Left colon (tissue), 2 donors: ENCODE measurements around the gene PLXNB3. TPM values are rescaled to one million over a fixed set of nuclear protein-coding genes. Genes with fewer than 3 reads are reported as not detected.
A peak's percentile ranks its signal among the peaks of the same experiment; 100 is the strongest.

Experiments
- ATAC-seq: fragments of 200-7000 bp; cut with Tn5 transposase; one replicate; pipeline ENCODE4 v1.9.1; 2020; ENCODE audit warnings: mild to moderate bottlenecking, moderate library complexity
- DNase-seq, 2 donors: peaks; one replicate each; pipeline ENCODE4 v3.0.0-alpha.2; 2020
- intact Hi-C, 2 donors: fragments of 100-400 bp; cut with DNase I in 1 of 2; cut with micrococcal nuclease in 1 of 2; formaldehyde crosslinking; loops; one replicate each; pipeline versions ENCODE4 v1.11.2 to v1.14.0; 2022; cut with DNase I, micrococcal nuclease
- total RNA-seq, 2 donors: library from RNA; stranded (reverse); fragmentation: NEBNext Ultra II Directional; extraction: Animal tissue kit (Norgen Biotek cat#: 25700); gene quantifications; one replicate each; pipeline ENCODE4 v1.2.1, GENCODE V29; 2021
- donor health status: DM: no; HTN: no; CAD: no.
- donor health status: DM: yes; HTN: yes; CAD: no.

PLXNB3 gene
- total RNA-seq, 2 donors from 2014 or later, result 1.0 to 5.4 TPM

DNA sequence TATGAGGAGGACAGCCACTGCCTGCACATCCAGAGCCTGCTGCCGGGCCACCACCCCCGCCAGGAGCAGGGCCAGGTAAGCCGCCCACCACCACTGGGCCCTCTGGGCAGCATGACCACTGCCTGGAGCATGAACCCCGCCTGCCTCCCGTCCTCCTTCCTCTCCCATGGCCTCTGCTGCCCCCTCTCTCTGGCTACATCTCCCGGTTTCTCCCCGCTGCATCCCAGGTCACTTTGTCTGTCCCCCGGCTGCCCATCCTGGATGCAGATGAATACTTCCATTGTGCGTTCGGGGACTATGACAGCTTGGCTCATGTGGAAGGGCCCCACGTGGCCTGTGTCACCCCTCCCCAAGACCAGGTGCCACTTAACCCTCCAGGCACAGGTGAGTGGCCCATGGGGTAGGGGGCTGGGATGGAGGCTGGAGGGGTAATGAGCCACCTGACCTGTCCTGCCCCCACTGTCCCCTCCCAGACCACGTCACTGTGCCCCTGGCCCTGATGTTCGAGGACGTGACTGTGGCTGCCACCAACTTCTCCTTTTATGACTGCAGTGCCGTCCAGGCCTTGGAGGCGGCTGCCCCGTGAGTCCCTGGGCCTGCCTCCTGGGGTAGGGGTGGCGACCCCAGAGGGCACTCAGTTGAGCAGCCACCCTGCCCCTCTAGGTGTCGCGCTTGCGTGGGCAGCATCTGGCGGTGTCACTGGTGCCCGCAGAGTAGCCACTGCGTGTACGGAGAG, 6.0 kb downstream of the PLXNB3 start:
- DNase-seq (peak in 1 of 2 donors; percentile 3), ATAC-seq (no peak)
- intact Hi-C loops, result no loop called here

DNA sequence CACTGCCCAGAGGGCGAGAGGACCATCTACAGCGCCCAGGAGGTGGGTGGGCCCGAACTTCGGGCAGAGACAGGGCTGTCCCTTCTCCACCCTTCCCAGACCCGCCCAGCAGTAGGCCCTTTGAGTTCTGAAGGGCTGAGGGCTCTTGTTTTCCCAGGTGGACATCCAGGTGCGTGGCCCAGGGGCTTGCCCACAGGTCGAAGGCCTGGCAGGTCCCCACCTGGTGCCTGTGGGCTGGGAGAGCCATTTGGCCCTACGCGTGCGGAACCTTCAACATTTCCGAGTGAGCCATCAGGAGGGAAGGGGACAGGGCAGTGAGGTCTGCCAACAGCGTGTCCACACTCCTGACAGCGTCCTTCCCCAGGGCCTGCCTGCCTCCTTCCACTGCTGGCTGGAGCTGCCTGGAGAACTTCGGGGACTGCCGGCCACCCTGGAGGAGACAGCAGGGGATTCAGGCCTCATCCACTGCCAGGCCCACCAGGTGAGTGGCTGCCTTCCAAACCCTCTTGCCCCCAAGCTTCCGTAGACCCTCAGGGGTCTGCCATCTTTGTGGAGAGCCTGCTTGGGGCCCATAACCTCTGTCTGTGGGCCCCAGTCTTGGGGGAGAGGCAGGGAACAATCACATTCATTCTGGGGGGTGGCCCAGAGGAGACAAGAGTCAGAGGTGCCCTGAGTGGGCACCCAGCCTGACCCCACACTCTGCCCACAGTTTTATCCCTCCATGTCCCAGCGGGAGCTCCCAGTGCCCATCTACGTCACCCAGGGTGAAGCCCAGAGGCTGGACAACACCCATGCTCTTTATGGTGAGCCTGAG, 6.8 kb downstream of the PLXNB3 start:
- DNase-seq (peak; percentile 3 to 13), ATAC-seq (no peak)
- intact Hi-C loops, result no loop called here

DNA sequence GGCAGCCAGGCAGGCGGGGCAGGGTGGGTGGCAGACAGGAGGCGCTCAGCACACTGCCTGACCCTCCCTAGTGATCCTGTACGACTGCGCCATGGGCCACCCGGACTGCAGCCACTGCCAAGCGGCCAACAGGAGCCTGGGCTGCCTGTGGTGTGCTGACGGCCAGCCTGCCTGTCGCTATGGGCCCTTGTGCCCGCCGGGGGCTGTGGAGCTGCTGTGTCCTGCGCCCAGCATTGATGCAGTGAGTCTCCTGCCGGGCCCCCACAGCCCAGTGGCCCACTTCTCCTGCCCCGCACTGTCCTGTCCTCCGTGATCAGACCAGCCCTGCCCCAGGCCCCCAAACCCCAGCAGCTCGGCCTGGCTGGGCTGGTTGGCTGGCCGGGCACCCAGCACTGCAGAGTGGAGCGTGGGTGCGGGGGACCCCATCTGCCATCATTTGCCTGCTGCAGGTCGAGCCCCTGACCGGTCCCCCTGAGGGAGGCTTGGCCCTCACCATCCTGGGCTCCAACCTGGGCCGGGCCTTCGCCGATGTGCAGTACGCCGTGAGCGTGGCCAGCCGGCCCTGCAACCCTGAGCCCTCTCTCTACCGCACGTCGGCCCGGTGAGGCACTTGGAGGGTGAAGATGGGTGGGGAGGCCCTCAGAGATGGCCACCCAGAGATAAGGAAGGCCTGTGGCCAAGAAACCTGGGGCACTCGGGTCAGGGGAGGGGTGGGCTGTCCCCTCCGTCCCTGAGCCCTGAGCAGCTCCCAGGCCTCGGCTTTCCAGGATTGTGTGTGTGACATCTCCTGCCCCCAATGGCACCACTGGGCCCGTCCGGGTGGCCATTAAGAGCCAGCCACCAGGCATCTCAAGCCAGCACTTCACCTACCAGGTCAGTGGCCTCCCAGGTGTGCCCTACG, 7.6 kb downstream of the PLXNB3 start:
- intact Hi-C loops, result no loop called here

DNA sequence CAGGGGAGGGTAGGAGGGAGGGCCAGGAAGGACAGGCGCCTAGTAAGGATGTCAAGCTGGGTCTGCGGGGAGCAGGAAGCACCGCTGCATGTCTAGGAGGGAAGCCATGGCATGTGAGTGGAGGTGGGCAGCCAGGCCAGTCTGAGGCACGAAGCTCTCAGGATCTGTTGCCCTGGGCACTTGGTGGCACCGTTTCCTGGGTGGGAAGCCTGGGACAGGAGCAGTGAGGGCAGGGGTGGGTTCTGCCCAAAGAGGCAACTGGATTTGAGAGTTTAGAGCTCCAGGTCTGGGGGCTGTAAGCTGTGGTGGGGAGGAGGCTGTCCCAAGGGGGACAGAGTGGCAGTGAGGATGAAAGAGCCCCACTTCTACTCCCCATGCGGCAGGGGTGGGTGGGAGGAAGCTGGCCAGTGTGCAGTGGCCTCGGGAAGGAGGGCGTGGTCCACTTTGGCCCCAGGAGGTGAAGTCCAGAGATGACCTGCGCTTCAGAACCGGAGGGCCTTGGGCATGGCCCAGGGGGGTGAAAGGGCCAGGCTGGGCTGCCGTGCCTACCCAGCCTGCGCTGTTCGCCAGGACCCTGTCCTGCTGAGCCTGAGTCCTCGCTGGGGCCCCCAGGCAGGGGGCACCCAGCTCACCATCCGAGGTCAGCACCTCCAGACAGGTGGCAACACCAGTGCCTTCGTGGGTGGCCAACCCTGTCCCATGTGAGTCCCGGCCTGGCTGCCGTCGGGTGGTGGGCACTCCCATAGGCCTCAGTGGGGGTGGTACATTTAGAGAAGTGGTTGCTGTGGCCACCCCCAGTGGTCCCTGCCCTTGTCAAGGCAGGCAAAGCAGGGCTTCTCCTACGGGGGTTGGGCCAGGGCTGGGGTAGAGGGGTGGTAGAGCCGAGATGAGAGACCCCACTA, 8.5 kb downstream of the PLXNB3 start:
- intact Hi-C loops, result no loop called here
- DNase-seq, result peak in 1 of 2 donors; percentile 16
- no peak for ATAC-seq

More for the DNA sequence above, 7.6 kb downstream of the PLXNB3 start:
- peak; percentile 3 to 17 for DNase-seq
- no peak for ATAC-seq

DNA sequence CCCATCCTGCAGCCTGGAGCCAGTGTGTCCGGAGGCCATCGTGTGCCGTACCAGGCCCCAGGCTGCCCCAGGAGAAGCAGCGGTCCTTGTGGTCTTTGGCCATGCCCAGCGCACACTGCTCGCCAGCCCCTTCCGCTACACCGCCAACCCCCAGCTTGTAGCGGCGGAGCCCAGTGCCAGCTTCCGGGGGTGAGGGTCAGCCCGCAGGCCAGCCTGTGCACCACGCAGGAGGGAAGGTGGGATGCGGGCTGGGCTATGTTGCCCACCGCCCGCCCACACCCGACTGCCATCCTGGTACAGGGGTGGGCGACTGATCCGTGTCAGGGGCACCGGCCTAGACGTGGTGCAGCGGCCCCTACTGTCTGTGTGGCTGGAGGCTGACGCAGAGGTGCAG, 9.2 kb downstream of the PLXNB3 start:
- intact Hi-C loops, result no loop called here
- DNase-seq (peak in 1 of 2 donors; percentile 19), ATAC-seq (no peak)

DNA sequence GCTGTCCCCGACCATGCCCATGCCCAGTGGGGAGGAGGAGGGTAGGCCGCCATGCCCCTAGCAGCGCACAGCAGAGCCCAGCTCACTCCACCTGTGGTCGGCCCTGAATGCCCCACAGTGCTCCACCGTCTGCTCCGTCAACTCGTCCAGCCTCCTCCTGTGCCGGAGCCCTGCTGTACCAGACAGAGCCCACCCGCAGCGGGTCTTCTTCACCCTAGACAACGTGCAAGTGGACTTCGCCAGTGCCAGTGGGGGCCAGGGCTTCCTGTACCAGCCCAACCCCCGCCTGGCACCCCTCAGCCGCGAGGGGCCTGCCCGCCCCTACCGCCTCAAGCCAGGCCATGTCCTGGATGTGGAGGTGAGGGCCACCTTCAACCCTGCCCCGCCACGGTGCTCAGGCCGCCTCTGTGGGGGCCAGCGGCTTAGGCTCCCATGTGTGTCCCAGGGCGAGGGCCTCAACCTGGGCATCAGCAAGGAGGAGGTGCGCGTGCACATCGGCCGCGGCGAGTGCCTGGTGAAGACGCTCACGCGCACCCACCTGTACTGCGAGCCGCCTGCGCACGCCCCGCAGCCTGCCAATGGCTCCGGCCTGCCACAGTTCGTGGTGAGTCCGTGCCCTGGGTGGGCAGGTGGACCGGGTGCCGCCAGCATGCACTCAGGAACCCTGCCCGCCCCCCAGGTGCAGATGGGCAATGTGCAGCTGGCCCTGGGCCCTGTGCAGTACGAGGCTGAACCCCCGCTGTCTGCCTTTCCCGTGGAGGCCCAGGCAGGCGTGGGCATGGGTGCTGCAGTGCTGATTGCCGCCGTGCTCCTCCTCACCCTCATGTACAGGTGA, 9.9 kb downstream of the PLXNB3 start:
- ATAC-seq, result no peak
- intact Hi-C loops, result no loop called here

DNA sequence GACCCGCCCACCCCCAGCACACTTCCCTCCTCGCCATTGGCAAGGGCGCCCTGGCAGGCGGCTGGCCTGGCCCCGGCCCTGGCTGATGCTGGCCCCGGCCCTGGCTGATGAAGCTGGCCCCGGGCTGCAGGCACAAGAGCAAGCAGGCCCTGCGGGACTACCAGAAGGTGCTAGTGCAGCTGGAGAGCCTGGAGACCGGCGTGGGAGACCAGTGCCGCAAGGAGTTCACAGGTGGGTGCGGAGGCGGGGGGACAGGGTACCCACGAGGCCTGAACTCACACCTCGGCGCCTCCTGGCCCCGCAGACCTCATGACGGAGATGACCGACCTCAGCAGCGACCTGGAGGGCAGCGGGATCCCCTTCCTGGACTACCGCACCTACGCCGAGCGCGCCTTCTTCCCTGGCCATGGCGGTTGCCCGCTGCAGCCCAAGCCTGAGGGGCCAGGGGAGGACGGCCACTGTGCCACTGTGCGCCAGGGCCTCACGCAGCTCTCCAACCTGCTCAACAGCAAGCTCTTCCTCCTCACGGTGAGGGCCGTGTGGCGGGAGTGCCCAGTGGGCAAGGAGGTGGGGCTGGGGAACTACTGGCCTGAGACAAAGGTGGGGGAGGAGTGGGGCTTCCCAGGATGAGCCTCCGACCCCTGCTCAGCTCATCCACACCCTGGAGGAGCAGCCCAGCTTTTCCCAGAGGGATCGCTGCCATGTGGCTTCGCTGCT, 10.7 kb downstream of the PLXNB3 start:
- DNase-seq (peak in 1 of 2 donors; percentile 12), ATAC-seq (no peak)
- intact Hi-C loops, result no loop called here

More for the DNA sequence above, 9.9 kb downstream of the PLXNB3 start:
- DNase-seq, result peak in 1 of 2 donors; percentile 21

DNA sequence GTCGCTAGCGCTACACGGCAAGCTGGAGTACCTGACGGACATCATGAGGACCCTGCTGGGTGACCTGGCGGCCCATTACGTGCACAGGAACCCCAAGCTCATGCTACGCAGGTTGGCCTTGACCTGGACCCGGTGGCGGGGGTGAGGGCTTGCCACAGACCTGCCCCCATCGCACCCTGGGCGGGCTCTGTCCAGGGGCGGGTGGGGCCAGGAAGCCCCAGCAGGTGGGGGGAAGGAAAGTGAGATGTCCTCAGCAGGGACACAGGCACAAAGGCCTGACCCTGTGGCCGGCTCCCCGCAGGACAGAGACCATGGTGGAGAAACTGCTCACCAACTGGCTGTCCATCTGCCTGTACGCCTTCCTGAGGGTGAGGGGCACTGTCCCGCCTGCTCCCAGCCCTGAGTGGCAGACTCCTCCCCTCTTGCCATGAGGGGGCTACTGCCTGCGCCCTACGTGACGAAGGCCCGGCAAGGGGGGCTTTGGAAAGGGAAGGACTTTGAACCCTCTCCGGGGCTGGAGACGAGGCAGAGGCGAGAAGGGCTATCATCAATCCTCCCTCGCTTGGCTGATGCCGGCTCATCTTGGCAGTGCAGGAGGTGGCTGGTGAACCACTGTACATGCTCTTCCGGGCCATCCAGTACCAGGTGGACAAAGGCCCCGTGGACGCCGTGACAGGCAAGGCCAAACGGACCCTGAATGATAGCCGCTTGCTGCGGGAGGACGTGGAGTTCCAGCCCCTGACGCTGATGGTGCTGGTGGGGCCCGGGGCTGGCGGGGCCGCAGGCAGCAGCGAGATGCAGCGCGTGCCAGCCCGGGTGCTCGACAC, 11.5 kb downstream of the PLXNB3 start:
- DNase-seq, result peak in 1 of 2 donors; percentile 12
- intact Hi-C loops, result no loop called here
- ATAC-seq, result no peak

DNA sequence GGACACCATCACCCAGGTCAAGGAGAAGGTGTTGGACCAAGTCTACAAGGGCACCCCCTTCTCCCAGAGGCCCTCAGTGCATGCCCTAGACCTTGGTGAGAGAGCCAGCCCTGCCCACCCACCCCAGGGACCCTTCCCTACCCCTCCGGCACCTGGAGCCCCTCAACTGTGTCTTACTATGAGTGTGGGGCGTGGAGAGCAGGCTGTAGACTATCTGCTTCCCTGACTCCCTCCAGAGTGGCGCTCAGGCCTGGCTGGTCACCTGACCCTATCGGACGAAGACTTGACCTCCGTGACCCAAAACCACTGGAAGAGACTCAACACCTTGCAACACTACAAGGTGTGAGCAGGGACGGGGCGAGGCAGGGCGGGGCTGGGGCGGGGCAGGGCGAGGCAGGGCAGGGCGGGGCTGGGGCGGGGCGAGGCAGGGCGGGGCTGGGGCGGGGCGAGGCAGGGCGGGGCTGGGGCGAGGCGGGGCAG, 12.1 kb downstream of the PLXNB3 start:
- intact Hi-C loops, result no loop called here
- DNase-seq (peak in 1 of 2 donors; percentile 9), ATAC-seq (no peak)

DNA sequence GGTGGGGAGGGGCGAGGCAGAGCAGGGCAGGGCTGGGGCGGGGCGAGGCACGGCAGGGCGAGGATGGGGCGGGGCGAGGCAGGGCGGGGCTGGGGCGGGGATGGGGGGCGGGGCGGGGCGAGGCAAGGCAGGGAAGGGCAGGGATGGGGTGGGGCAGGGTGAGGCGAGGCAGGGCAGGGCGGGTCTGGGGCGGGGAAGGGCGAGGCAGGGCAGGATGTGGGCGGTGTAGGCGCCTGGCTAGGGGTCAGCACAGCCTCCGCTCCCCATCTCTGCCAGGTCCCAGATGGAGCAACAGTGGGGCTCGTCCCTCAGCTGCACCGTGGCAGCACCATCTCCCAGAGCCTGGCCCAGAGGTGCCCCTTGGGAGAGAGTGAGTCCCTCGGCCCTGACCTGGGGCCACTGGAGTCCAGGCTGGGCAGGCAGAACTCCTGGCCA, 12.6 kb downstream of the PLXNB3 start:
- no peak for ATAC-seq
- DNase-seq, result peak in 1 of 2 donors; percentile 14
- intact Hi-C loops, result no loop called here

DNA sequence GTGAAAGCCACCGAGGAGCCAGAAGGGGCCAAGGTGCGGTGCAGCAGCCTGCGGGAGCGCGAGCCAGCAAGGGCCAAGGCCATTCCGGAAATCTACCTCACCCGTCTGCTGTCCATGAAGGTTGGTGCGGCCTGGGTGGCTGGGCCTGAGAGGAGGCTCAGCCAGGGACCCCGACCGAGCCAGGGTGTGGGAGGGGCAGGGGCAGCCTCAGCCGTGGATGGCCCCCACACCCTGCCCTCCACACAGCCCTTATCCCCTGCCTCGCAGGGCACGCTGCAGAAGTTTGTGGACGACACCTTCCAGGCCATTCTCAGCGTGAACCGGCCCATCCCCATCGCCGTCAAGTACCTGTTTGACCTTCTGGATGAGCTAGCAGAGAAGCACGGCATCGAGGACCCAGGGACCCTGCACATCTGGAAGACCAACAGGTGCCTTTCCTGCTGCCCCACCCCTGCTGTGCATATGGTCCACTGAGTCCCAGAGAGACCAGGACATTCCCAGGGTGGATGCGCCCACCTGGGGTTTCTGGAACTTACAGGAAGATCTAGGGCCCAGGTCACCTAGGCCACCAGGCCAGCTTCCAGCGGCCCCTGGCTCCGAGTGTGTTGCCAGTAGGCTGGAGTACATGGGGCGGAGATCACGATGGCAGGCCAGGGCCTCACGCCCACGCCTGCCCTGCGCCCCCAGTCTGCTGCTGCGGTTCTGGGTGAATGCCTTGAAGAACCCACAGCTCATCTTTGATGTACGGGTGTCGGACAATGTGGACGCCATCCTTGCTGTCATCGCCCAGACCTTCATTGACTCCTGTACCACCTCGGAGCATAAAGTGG, 13.4 kb downstream of the PLXNB3 start:
- DNase-seq (peak in 1 of 2 donors; percentile 23), ATAC-seq (no peak)
- intact Hi-C loops, result no loop called here

DNA sequence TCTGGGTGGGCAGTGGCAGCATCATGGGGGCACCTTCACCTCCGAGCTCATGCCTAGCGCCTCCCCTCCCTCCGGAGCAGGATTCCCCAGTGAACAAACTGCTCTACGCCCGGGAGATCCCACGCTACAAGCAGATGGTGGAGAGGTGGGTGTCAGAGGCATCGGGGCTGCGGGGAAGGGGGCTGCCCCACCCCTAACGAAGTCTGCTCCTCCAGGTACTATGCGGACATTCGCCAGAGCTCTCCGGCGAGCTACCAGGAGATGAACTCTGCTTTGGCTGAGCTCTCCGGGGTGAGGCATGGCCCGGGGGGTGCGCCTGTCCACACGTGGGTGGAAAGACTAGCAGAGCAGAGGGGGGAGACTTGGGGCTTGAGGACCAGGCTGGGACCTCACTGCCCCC, 14.1 kb downstream of the PLXNB3 start:
- DNase-seq, result no peak
- ATAC-seq, result no peak
- intact Hi-C loops, result no loop called here

DNA sequence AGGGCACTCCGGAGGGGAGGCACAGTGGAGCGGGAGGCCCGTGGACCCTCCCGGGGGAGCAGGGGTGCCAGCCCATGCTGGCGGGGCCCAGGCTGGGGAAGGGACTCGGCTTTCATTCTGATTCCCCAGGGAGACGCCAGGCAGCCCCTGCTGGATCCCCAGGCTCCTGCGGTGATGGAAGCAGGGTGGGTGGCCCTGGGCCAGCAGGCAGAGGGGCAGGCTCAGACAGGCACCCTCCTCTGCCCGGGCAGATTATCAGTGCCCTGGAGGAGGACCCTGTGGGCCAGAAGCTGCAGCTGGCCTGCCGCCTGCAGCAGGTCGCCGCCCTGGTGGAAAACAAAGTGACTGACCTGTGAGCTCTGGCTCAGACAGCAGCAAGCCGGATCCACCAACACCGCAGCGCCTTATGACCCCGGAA, 14.6 kb downstream of the PLXNB3 start:
- no peak for ATAC-seq

DNA sequence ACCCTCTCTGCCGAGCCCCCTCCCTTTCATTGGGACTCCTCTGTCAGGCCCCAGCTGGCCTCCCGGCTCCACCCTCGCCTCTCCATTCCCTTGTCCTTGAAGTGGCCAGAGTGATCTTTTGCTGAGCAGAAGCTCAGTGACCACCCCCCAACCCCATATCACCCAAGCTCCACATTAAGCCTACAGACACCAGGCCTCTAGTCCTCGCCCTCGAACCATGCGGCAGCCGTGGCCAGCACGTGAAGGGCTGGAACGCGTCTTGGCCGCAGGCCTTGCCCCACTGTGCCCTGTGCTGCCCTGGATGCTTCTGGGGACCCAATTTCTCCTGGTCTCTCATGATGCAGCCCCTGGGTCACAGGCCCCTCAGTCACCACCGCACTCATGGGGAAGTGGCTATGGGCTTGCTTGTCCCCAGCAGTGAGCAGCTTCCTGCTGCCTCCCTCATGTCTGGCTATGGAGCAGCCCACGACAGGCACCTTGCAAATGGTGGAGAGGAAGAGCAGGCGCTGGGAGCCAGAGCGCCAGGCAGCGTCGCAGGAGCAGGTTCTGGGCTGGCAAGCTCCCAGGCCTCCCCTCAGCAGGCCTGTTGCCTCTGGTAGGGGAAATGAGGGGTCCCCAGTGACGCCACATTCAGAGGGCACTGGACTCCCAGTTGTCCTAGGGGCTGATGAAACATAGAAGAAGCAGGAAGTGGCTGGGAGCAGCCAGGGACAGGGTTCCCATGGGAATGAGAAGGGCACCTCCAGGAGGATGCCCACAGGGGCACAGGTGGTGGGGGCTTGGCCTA, 16.0 kb downstream of the PLXNB3 start:
- no peak for ATAC-seq
- no peak for DNase-seq
- intact Hi-C loops, result no loop called here

More for the DNA sequence above, 14.6 kb downstream of the PLXNB3 start:
- no peak for DNase-seq
- intact Hi-C loops, result no loop called here
